HEK293 (cell line): ENCODE data around the gene TCEA2.

Experiments
- CTCF ChIA-PET: fragments of 350-600 bp; formaldehyde crosslinking; extraction: SDS; loops from one replicate; lab custom pipeline; 2021; ENCODE audit warnings: antibody characterized with exemption; lab: Yijun Ruan, JAX
- POLR2A ChIA-PET: fragments of 300-600 bp; formaldehyde crosslinking; extraction: SDS; loops from one replicate; lab custom pipeline; 2020; ENCODE audit warnings: antibody characterized with exemption, inconsistent platforms; lab: Yijun Ruan, JAX
- H3K27ac ChIP-seq: fragments of 200-500 bp; sonication (Bioruptor generic); 2 replicates; pipeline ENCODE4 v1.5.1; 2014; ENCODE audit warnings: low read depth, low read length, control low read depth, inconsistent platforms; ENCODE audit errors: extremely low read depth
- H3K36me3 ChIP-seq, 2 experiments: fragments of 200-500 bp in 1 of 2; sonication (Bioruptor generic) in 1 of 2; 1 replicate in 1 of 2; 2 replicates in 1 of 2; pipeline ENCODE4 v1.5.1; 2014 to 2017; ENCODE audit warnings: inconsistent platforms in 2 of 2, low read length in 2 of 2; ENCODE audit not compliant: control insufficient read depth in 2 of 2, insufficient read depth in 1 of 2
- H3K4me1 ChIP-seq: fragments of 200-500 bp; sonication (Bioruptor generic); 2 replicates; pipeline ENCODE4 v1.5.1; 2014; ENCODE audit warnings: mild to moderate bottlenecking, low read length, inconsistent platforms; ENCODE audit not compliant: control insufficient read depth, insufficient read depth
- H3K4me3 ChIP-seq: 2 replicates; pipeline ENCODE4 v1.5.1; 2011; ENCODE audit warnings: low read depth, mild to moderate bottlenecking, control low read depth, low read length, moderate library complexity
- H3K9me3 ChIP-seq: fragments of 200-500 bp; sonication (Bioruptor generic); 2 replicates; pipeline ENCODE4 v1.5.1; 2014; ENCODE audit warnings: low read depth, low read length, inconsistent platforms; ENCODE audit not compliant: control insufficient read depth, insufficient read depth
- EGR2 ChIP-seq: fragments of 450-650 bp; formaldehyde crosslinking; IDR thresholded peaks from 2 replicates; pipeline ENCODE4 v1.5.1; 2016; ENCODE audit warnings: low read depth, missing biosample characterization, missing genetic modification characterization
- GLIS1 ChIP-seq: fragments of 450-650 bp; formaldehyde crosslinking; IDR thresholded peaks from 2 replicates; pipeline ENCODE4 v1.5.1; 2016; ENCODE audit warnings: missing biosample characterization, missing genetic modification characterization
- KLF1 ChIP-seq: fragments of 450-650 bp; formaldehyde crosslinking; IDR thresholded peaks from 2 replicates; pipeline ENCODE4 v1.5.1; 2016; ENCODE audit warnings: missing biosample characterization, missing genetic modification characterization
- OVOL3 ChIP-seq: fragments of 450-650 bp; formaldehyde crosslinking; IDR thresholded peaks from 2 replicates; pipeline ENCODE4 v1.5.1; 2016; ENCODE audit warnings: missing biosample characterization, missing genetic modification characterization
- PRDM10 ChIP-seq: fragments of 450-650 bp; formaldehyde crosslinking; IDR thresholded peaks from 2 replicates; pipeline ENCODE4 v1.5.1; 2016; ENCODE audit warnings: missing biosample characterization, missing genetic modification characterization
- SETDB1 ChIP-seq: IDR thresholded peaks from one replicate; pipeline ENCODE4 v1.6.1; 2017; ENCODE audit warnings: mild to moderate bottlenecking, low read length, moderate library complexity, mixed read lengths; ENCODE audit not compliant: insufficient read length
- SP2 ChIP-seq: fragments of 450-650 bp; formaldehyde crosslinking; IDR thresholded peaks from 2 replicates; pipeline ENCODE4 v1.5.1; 2016; ENCODE audit warnings: missing biosample characterization, missing genetic modification characterization
- YY2 ChIP-seq: fragments of 450-650 bp; formaldehyde crosslinking; IDR thresholded peaks from 2 replicates; pipeline ENCODE4 v1.5.1; 2016; ENCODE audit warnings: missing biosample characterization, missing genetic modification characterization
- ZBTB26 ChIP-seq: fragments of 450-650 bp; formaldehyde crosslinking; optimal IDR thresholded peaks from 2 replicates; pipeline ENCODE3; 2016; ENCODE audit warnings: missing biosample characterization, mild to moderate bottlenecking, missing genetic modification characterization
- ZBTB48 ChIP-seq: fragments of 450-650 bp; formaldehyde crosslinking; IDR thresholded peaks from 2 replicates; pipeline ENCODE4 v1.5.1; 2016; ENCODE audit warnings: missing biosample characterization, missing genetic modification characterization
- ZEB2 ChIP-seq: fragments of 450-650 bp; formaldehyde crosslinking; IDR thresholded peaks from 2 replicates; pipeline ENCODE4 v1.5.1; 2016; ENCODE audit warnings: missing biosample characterization, missing genetic modification characterization
- ZFHX2 ChIP-seq: fragments of 450-650 bp; formaldehyde crosslinking; conservative IDR thresholded peaks from 2 replicates; pipeline ENCODE4 v1.5.1; 2016; ENCODE audit warnings: missing biosample characterization, missing genetic modification characterization
- ZFP37 ChIP-seq: fragments of 450-650 bp; formaldehyde crosslinking; IDR thresholded peaks from 2 replicates; pipeline ENCODE4 v1.5.1; 2016; ENCODE audit warnings: missing biosample characterization, missing genetic modification characterization
- ZNF138 ChIP-seq: fragments of 450-650 bp; formaldehyde crosslinking; IDR thresholded peaks from 2 replicates; pipeline ENCODE4 v1.5.1; 2016; ENCODE audit warnings: missing biosample characterization, missing genetic modification characterization, borderline replicate concordance
- ZNF248 ChIP-seq: fragments of 450-650 bp; formaldehyde crosslinking; IDR thresholded peaks from 2 replicates; pipeline ENCODE4 v1.5.1; 2017; ENCODE audit warnings: missing biosample characterization, missing genetic modification characterization
- ZNF335 ChIP-seq: fragments of 450-650 bp; formaldehyde crosslinking; conservative IDR thresholded peaks from 2 replicates; pipeline ENCODE4 v1.5.1; 2016; ENCODE audit warnings: missing biosample characterization, missing genetic modification characterization
- ZNF629 ChIP-seq: fragments of 450-650 bp; formaldehyde crosslinking; IDR thresholded peaks from 2 replicates; pipeline ENCODE4 v1.5.1; 2017; ENCODE audit warnings: missing biosample characterization, missing genetic modification characterization
- ZNF692 ChIP-seq: fragments of 450-650 bp; formaldehyde crosslinking; IDR thresholded peaks from 2 replicates; pipeline ENCODE4 v1.5.1; 2016; ENCODE audit warnings: missing biosample characterization, missing genetic modification characterization
- ZSCAN5A ChIP-seq: fragments of 450-650 bp; formaldehyde crosslinking; IDR thresholded peaks from 2 replicates; pipeline ENCODE4 v1.5.1; 2016; ENCODE audit warnings: missing biosample characterization, missing genetic modification characterization
- TF ChIP-seq, protein P1 (sequence below): fragments of 450-650 bp; formaldehyde crosslinking; IDR thresholded peaks from 2 replicates; pipeline ENCODE4 v1.5.1; 2017; ENCODE audit warnings: missing biosample characterization, missing genetic modification characterization
- TF ChIP-seq, protein P2 (sequence below): fragments of 450-650 bp; formaldehyde crosslinking; IDR thresholded peaks from 2 replicates; pipeline ENCODE4 v1.5.1; 2016; ENCODE audit warnings: missing biosample characterization, missing genetic modification characterization
- TF ChIP-seq, protein P3 (sequence below): fragments of 450-650 bp; formaldehyde crosslinking; conservative IDR thresholded peaks from 2 replicates; pipeline ENCODE4 v1.5.1; 2016; ENCODE audit warnings: low read depth, missing biosample characterization, missing genetic modification characterization

The TCEA2 gene

GRCh38 chr20:64079273-64080012 lies 16.4 kb downstream of the TCEA2 start, which contains the start of gene RGS19:
Gene RGS19, minus strand, starts transcription at chr20:64079518. Its CDS starts 2,632 bp downstream, at chr20:64076886.
- H3K27ac ChIP-seq = peak within 1 kb of the TSS; percentile 68; the same call in 1 of the 2 replicates
- H3K36me3 ChIP-seq = peaks cover 0 to 3% of the 10 kb centered on the region in 2 experiments; a peak in 1 of 3 replicates
- H3K9me3 ChIP-seq = no peaks in the 10 kb centered on the region
- ChIA-PET POLR2A (interaction anchor here (0.6 to 1.8 kb wide), 2 partner anchors 17 to 20 kb away, joined by 3 to 6 read pairs; partner anchors contain the start of gene TCEA2), CTCF (interaction anchor here (0.6 to 1.2 kb wide), 7 partner anchors 10 to 197 kb away, joined by 3 read pairs; no protein-coding TSS in a partner anchor)
- peak within 1 kb of the TSS; percentile 51 for H3K4me3 ChIP-seq
- H3K4me1 ChIP-seq = peaks cover 10% of the 10 kb centered on the region
- TF ChIP-seq, protein P1, sequence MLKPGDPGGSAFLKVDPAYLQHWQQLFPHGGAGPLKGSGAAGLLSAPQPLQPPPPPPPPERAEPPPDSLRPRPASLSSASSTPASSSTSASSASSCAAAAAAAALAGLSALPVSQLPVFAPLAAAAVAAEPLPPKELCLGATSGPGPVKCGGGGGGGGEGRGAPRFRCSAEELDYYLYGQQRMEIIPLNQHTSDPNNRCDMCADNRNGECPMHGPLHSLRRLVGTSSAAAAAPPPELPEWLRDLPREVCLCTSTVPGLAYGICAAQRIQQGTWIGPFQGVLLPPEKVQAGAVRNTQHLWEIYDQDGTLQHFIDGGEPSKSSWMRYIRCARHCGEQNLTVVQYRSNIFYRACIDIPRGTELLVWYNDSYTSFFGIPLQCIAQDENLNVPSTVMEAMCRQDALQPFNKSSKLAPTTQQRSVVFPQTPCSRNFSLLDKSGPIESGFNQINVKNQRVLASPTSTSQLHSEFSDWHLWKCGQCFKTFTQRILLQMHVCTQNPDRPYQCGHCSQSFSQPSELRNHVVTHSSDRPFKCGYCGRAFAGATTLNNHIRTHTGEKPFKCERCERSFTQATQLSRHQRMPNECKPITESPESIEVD = no peak
- TF ChIP-seq ZNF138 (tag by site-specific recombination) (no peak), PRDM10 (tag by site-specific recombination) (no peak), ZNF629 (tag by site-specific recombination) (peak; percentile 37; the same call in 1 of the 2 replicates), ZBTB26 (peak; percentile 71), ZSCAN5A (tag by site-specific recombination) (0 out of 2 replicates have a peak, but pooled peaks have one; percentile 47), ZNF335 (tag by site-specific recombination) (peak; percentile 34), OVOL3 (no peak), SETDB1 (no peak), ZFHX2 (tag by site-specific recombination) (peak; percentile 63), YY2 (no peak), ZFP37 (no peak), SP2 (peak; percentile 83), ZBTB48 (tag by site-specific recombination) (0 out of 2 replicates have a peak, but pooled peaks have one; percentile 19), EGR2 (tag by site-specific recombination) (peak; percentile 43; the same call in 1 of the 2 replicates), ZEB2 (tag by site-specific recombination) (peak; percentile 52; the same call in 1 of the 2 replicates), GLIS1 (tag by site-specific recombination) (peak; percentile 40), ZNF248 (tag by site-specific recombination) (no peak), KLF1 (tag by site-specific recombination) (peak; percentile 92), ZNF692 (peak; percentile 95)
- TF ChIP-seq, protein P2, sequence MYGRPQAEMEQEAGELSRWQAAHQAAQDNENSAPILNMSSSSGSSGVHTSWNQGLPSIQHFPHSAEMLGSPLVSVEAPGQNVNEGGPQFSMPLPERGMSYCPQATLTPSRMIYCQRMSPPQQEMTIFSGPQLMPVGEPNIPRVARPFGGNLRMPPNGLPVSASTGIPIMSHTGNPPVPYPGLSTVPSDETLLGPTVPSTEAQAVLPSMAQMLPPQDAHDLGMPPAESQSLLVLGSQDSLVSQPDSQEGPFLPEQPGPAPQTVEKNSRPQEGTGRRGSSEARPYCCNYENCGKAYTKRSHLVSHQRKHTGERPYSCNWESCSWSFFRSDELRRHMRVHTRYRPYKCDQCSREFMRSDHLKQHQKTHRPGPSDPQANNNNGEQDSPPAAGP (tag by site-specific recombination) = peak; percentile 96
- TF ChIP-seq, protein P3, sequence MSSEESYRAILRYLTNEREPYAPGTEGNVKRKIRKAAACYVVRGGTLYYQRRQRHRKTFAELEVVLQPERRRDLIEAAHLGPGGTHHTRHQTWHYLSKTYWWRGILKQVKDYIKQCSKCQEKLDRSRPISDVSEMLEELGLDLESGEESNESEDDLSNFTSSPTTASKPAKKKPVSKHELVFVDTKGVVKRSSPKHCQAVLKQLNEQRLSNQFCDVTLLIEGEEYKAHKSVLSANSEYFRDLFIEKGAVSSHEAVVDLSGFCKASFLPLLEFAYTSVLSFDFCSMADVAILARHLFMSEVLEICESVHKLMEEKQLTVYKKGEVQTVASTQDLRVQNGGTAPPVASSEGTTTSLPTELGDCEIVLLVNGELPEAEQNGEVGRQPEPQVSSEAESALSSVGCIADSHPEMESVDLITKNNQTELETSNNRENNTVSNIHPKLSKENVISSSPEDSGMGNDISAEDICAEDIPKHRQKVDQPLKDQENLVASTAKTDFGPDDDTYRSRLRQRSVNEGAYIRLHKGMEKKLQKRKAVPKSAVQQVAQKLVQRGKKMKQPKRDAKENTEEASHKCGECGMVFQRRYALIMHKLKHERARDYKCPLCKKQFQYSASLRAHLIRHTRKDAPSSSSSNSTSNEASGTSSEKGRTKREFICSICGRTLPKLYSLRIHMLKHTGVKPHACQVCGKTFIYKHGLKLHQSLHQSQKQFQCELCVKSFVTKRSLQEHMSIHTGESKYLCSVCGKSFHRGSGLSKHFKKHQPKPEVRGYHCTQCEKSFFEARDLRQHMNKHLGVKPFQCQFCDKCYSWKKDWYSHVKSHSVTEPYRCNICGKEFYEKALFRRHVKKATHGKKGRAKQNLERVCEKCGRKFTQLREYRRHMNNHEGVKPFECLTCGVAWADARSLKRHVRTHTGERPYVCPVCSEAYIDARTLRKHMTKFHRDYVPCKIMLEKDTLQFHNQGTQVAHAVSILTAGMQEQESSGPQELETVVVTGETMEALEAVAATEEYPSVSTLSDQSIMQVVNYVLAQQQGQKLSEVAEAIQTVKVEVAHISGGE (tag by site-specific recombination) = peak; percentile 37; the same call in 1 of the 2 replicates
